ENCODE results near the gene C2CD3.

Gene C2CD3

GRCh38 chr11:73965764-73966121 lies 205.1 kb downstream of the C2CD3 start:
- in situ Hi-C loops (cut with MboI; ENCODE audit: low sequenced_read_pairs) = no loop called here

- in situ Hi-C loops (cut with MboI; ENCODE audit: low sequenced_read_pairs) = no loop called here
These were observed 205.6 kb downstream of the C2CD3 start for GRCh38 chr11:73965076-73965763.

- in situ Hi-C loops (cut with MboI; ENCODE audit: low sequenced_read_pairs) = no loop called here
These were observed 206.9 kb downstream of the C2CD3 start for GRCh38 chr11:73963861-73964260.
